NCI-H69 (cell line): Measurements from ENCODE around the gene TIAM1.

Experiments used
- DNase-seq: peaks from one replicate; lab custom pipeline; 2025; lab: John Stamatoyannopoulos, UW

Gene TIAM1

GRCh38 chr21:31329456-31330143, 14.5 kb downstream of the TIAM1 start:
- DNase-seq = no peak

- DNase-seq = no peak
Measured at GRCh38 chr21:31326522-31327242, 17.4 kb downstream of the TIAM1 start.

- DNase-seq = no peak
Measured at GRCh38 chr21:31318971-31319370, 25.1 kb downstream of the TIAM1 start.

DNA sequence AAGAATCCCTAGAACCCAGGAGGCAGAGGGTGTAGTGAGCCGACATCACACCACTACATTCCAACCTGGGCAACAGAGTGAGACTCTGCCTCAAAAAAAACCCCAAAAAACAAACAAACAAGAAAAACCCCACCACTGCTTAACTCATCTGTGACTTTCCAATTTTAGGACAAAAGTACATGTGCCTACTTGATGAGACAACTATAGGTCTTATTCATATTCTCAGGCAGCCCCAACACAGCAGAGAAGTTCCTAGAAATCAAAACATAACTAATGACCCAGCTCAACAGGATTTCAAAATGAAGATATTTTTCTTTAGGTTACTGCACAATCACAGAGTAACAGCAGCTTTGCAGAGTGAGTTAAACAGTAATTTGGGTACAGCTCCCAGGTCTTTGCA, 26.4 kb downstream of the TIAM1 start:
- no peak for DNase-seq

GRCh38 chr21:31316488-31317169, 27.4 kb downstream of the TIAM1 start:
- DNase-seq = no peak

DNA sequence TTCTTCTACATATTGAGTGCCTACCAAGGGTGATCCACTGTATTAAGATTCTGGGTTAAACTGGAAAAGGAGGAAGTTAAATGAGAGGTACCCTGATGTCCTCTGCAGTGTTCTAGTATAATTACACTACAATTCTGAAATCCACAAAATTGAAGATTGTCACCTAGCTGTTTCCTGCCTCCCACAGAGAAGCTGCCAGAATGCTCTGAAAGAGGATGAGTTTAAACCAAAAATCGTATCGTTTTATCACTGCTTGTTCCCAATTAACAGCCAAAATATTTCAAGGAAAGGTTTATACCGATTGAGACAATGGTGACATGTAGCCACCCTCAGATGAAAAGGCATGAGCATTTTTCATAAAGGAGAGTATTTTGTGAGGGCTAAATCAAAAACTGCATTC, 28.0 kb downstream of the TIAM1 start:
- no peak for DNase-seq

DNA sequence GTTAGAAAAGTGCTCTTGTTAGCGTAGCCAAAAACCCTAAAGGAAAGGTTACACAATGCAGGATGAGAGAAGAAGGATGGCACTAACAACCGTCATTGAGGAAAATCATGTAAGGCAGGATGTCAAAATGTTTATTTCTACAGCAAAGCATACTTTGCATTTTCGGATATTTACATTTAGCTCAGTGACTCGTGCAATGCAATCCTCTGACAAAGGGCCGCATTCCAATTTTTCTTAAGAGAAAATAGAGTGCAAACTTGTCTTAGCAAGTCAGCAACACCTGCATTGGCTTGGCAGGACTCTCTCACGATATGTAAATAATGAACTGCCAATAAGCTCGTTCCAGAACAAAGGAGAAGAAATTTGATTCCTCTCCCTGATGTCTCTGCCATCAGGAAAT, 33.3 kb downstream of the TIAM1 start:
- DNase-seq = peak; percentile 68

DNA sequence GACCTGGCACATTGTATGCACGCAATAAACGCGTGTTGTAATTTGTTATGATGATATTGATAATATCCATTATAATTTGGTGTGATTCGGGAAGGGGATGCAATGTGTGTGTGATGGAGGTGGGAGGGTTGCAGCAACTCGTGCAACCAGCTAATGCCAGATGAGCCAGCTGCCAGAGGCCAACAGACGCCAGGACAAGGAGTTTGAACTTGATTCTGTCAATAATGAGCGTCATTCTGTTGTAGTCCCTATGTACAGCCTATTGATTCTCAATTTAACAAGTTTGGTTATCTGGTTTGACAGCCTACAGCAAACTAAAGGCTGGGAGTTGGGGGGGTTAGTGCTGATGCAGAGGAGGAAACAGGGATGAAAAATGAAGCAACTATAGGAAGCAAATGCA, 35.5 kb downstream of the TIAM1 start:
- no peak for DNase-seq

DNA sequence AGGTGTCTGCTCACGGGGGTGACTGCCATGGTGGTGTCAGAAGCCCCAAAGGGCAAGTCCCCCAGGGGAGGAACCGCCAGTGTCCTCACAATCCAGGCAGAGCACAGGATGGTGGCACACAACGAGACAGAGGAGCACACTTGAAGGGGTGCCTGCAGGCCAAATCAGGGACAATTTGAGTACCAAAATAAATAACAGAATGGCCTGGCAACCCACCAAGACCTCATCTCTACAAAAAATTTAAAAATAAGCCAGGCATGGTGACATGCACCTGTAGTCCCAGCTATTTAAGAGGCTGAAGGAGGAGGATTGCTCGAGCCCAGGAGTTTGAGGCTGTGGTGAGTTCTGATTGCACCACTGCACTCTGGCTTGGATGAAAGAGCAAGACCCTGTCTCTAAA, 38.2 kb downstream of the TIAM1 start:
- no peak for DNase-seq

DNA sequence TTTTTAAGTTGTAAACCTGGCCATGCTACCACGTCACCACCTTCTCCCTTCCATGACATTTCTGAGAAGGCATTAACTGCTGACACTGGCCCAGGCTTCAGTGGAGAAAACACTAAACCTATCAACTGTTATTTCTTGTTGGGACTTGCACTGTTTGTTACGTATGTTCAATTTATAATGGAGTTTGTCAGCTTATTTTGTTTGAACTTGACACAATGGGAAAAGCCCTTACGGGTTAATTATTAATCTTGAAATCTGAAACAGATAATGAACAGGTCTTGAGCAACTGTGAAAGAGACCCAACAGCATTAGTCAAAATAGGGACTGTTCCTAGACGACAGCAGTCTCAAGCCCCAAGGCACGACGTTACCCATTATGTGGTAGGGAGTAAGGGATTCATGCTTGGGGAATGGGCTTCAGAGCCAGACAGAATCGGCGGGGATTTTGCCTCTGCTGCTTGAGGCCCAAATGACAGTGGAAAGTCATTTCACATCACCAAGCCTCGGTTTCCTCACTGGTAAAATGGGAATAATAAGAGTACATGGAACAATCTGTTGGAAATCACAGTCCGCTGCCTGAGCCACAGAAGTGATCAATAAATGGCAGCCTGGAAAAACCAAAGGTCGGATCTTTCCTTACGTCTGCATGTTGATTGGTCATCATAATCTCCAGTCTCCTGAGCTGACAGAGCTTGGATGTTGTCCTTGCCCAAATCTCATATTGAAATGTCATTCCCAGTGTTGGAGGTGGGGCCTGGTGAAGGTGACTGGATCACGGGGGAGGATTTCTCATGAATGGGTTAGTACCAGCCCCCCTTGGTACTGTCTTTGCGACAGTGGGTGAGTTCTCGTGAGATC, 44.5 kb downstream of the TIAM1 start:
- DNase-seq = no peak

- no peak for DNase-seq
Measured at GRCh38 chr21:31298618-31299269, 45.3 kb downstream of the TIAM1 start.

- DNase-seq = no peak
Measured at GRCh38 chr21:31297806-31298205, 46.3 kb downstream of the TIAM1 start.

- DNase-seq = no peak
Measured at GRCh38 chr21:31295676-31296075, 48.4 kb downstream of the TIAM1 start.

GRCh38 chr21:31294691-31295090, 49.4 kb downstream of the TIAM1 start:
- DNase-seq = no peak

GRCh38 chr21:31293986-31294385, 50.1 kb downstream of the TIAM1 start:
- DNase-seq = no peak

GRCh38 chr21:31290765-31291164, 53.3 kb downstream of the TIAM1 start:
- DNase-seq = no peak

DNA sequence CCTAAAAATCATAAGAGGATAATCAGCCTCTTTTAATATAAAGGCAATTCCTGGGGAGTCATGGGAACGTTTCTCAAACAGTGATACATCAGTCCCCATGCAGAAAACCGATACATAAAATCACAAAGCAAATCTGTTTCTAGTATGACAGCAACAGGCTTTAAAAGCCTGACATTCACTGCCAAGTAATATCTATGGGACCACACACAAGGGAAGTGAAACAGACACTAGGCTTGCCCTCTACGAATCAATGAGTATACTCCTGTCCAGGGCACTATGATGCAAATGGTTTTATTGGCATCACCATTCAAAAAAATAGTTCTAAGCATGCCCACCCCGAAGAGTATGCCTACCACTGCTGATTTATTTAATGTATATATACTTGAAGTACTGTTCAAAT, 54.4 kb downstream of the TIAM1 start:
- no peak for DNase-seq

DNA sequence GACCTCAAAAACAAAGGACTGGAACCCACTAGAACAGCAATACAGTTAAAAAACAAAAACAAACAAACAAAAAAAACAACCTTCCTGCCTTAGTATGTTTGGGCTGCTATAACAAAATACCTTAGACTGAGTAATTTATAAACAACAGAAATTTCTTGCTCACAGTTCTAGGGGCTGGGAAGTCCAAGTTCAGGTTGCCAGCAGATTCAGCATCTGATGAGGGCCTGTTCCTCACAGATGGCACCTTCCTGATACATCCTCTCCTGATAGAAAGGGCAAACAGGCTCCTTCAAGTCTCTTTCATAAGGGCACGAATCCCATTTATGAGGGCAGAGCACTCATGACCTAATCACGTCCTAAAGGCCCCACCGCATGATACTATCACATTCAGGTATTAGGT, 55.9 kb downstream of the TIAM1 start:
- DNase-seq = no peak

GRCh38 chr21:31287201-31287600, 56.9 kb downstream of the TIAM1 start:
- no peak for DNase-seq

- no peak for DNase-seq
Measured at GRCh38 chr21:31286621-31287020, 57.4 kb downstream of the TIAM1 start.

- peak; percentile 20 for DNase-seq
Measured at GRCh38 chr21:31284797-31285397, 59.2 kb downstream of the TIAM1 start.
